HepG2 (cell line): ENCODE data around the gene YAP1. TPM values are rescaled to one million over a fixed set of nuclear protein-coding genes. Genes with fewer than 3 reads are reported as not detected.

Experiments
- ADNP ChIP-seq: sonication (generic); formaldehyde crosslinking; IDR thresholded peaks from 2 replicates; pipeline ENCODE4 v1.4.0; 2020; ENCODE audit warnings: missing genetic modification reagents
- ELF1 ChIP-seq: sonication (generic); formaldehyde crosslinking; IDR thresholded peaks from 2 replicates; pipeline ENCODE4 v1.4.0; 2020; ENCODE audit warnings: missing genetic modification reagents
- GMEB2 ChIP-seq: IDR thresholded peaks from 2 replicates; pipeline ENCODE4 v1.6.1; 2016; ENCODE audit warnings: missing biosample characterization, missing genetic modification reagents, low read depth
- HINFP ChIP-seq: sonication (generic); formaldehyde crosslinking; IDR thresholded peaks from 2 replicates; pipeline ENCODE4 v1.4.0; 2020; ENCODE audit warnings: low read depth, mild to moderate bottlenecking, missing genetic modification reagents
- JUND ChIP-seq: sonication (generic); formaldehyde crosslinking; IDR thresholded peaks from 2 replicates; pipeline ENCODE4 v1.8.0; 2022; ENCODE audit warnings: mild to moderate bottlenecking, missing genetic modification reagents
- NFKB2 ChIP-seq: sonication (generic); formaldehyde crosslinking; IDR thresholded peaks from 2 replicates; pipeline ENCODE4 v1.4.0; 2020; ENCODE audit warnings: missing genetic modification reagents, borderline replicate concordance
- PATZ1 ChIP-seq: sonication (generic); formaldehyde crosslinking; IDR thresholded peaks from 2 replicates; pipeline ENCODE4 v1.4.0; 2020; ENCODE audit warnings: missing genetic modification reagents
- SOX6 ChIP-seq, 2 experiments: fragments of 450-650 bp in 1 of 2; sonication (generic) in 1 of 2; formaldehyde crosslinking in 1 of 2; IDR thresholded peaks; 2 replicates each; pipeline versions ENCODE4 v1.4.0 to v1.6.1; 2017 to 2020; ENCODE audit warnings: antibody characterized with exemption in 1 of 2, mild to moderate bottlenecking in 1 of 2, missing genetic modification reagents in 1 of 2
- XBP1 ChIP-seq: sonication (generic); formaldehyde crosslinking; IDR thresholded peaks from 2 replicates; pipeline ENCODE4 v1.5.0; 2020; ENCODE audit warnings: missing genetic modification reagents
- ZBTB2 ChIP-seq: sonication (generic); formaldehyde crosslinking; IDR thresholded peaks from 2 replicates; pipeline ENCODE4 v1.8.0; 2022; ENCODE audit warnings: low read depth, missing genetic modification reagents
- ZBTB49 ChIP-seq: sonication (generic); formaldehyde crosslinking; IDR thresholded peaks from 2 replicates; pipeline ENCODE4 v1.4.0; 2020; ENCODE audit warnings: missing genetic modification reagents, borderline replicate concordance
- ZSCAN12 ChIP-seq: sonication (generic); formaldehyde crosslinking; IDR thresholded peaks from 2 replicates; pipeline ENCODE4 v1.9.0; 2021; ENCODE audit warnings: mild to moderate bottlenecking, missing genetic modification reagents
- ZSCAN20 ChIP-seq: sonication (generic); formaldehyde crosslinking; IDR thresholded peaks from 2 replicates; pipeline ENCODE4 v1.4.0; 2020; ENCODE audit warnings: missing genetic modification reagents, mild to moderate bottlenecking, borderline replicate concordance
- polyA plus RNA-seq, 8 experiments: library from polyadenylated mRNA; depleted of rRNA in 3 of 8; stranded (reverse) in 7 of 8; unstranded in 1 of 8; fragments of >200 nt; fragmentation: Illumina TruSeq in 4 of 8; extraction: Trizol in 4 of 8; gene quantifications; 2 replicates each; pipeline versions ENCODE4 v1.2.1 to v1.2.3, GENCODE V29; 2011 to 2016; ENCODE audit warnings: low read depth in 4 of 8, missing spikeins in 1 of 8, mixed read lengths in 1 of 8; ENCODE audit not compliant: insufficient read depth in 1 of 8
- total RNA-seq, 5 experiments: library from RNA; depleted of rRNA; stranded (reverse); fragments of >200 nt; fragmentation: Illumina TruSeq; extraction: Trizol; gene quantifications; 2 replicates each; pipeline ENCODE4 v1.2.3, GENCODE V29; 2016; ENCODE audit warnings: low read depth in 1 of 5
- TF ChIP-seq, protein P1 (sequence below): IDR thresholded peaks from 2 replicates; pipeline ENCODE4 v1.6.1; 2018; ENCODE audit warnings: missing genetic modification reagents, mild to moderate bottlenecking, missing compliant biosample characterization
- TF ChIP-seq, protein P2 (sequence below): sonication (generic); formaldehyde crosslinking; IDR thresholded peaks from 2 replicates; pipeline ENCODE4 v1.5.0; 2020; ENCODE audit warnings: missing genetic modification reagents, mild to moderate bottlenecking, borderline replicate concordance

Gene YAP1
- total and polyA plus RNA-seq, 2 of the 13 experiments (the other 11 are each of a cell fraction or from before 2014, with no cell fraction given), result 59.5 to 91.0 TPM

DNA sequence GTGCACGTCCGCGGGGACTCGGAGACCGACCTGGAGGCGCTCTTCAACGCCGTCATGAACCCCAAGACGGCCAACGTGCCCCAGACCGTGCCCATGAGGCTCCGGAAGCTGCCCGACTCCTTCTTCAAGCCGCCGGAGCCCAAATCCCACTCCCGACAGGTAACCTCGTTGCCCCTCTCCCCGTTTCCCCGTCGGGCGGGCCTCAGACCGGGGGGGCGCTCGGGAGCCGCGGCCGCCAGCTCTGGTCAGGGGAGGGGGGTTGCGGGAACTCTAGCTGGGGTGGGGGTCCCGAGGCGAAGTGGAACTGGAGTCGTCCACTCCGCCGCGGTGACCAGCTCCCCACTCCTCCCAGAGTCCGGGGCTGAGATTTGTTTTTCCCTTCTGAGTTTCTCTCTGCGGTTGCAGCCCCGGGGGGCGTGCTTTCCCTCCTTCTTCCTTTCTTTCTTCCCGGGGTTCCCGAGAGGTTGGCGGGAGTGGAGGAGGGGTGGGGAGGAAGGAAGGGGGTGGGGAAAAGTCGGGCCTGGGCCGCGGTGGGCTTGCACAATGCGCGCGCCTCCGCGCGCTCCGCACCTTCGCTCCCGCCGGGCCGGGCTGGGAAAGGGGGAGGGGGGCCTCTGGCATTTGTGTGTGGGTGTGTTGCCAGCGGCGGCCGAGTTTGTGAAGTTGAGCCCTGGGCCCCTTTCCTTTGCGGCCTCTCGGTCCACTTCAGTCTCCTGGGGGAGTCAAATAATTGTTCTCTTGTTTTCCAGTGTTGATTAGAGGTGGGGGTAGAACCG lies 952 bp downstream of the YAP1 start (continued):
- peak; percentile 98 for TF ChIP-seq PATZ1 (CRISPR knock-in tag)
- TF ChIP-seq ZSCAN12 (CRISPR knock-in tag), result no peak
- no peak for TF ChIP-seq JUND (CRISPR knock-in tag)
- TF ChIP-seq NFKB2 (CRISPR knock-in tag), result peak; percentile 63; the same call in 1 of the 2 replicates
- no peak for TF ChIP-seq ELF1 (CRISPR knock-in tag)
- 0 out of 2 replicates have a peak, but pooled peaks have one; percentile 27 for TF ChIP-seq ZSCAN20 (CRISPR knock-in tag)
- TF ChIP-seq, protein P1, sequence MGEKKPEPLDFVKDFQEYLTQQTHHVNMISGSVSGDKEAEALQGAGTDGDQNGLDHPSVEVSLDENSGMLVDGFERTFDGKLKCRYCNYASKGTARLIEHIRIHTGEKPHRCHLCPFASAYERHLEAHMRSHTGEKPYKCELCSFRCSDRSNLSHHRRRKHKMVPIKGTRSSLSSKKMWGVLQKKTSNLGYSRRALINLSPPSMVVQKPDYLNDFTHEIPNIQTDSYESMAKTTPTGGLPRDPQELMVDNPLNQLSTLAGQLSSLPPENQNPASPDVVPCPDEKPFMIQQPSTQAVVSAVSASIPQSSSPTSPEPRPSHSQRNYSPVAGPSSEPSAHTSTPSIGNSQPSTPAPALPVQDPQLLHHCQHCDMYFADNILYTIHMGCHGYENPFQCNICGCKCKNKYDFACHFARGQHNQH (CRISPR knock-in tag), result no peak; the same call in 1 of the 2 replicates
- TF ChIP-seq HINFP (CRISPR knock-in tag), result no peak
- no peak for TF ChIP-seq GMEB2 (CRISPR knock-in tag)
- TF ChIP-seq, protein P2, sequence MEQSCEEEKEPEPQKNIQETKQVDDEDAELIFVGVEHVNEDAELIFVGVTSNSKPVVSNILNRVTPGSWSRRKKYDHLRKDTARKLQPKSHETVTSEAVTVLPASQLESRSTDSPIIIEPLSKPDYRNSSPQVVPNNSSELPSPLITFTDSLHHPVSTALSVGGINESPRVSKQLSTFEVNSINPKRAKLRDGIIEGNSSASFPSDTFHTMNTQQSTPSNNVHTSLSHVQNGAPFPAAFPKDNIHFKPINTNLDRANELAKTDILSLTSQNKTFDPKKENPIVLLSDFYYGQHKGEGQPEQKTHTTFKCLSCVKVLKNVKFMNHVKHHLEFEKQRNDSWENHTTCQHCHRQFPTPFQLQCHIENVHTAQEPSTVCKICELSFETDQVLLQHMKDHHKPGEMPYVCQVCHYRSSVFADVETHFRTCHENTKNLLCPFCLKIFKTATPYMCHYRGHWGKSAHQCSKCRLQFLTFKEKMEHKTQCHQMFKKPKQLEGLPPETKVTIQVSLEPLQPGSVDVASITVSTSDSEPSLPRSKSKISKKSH (CRISPR knock-in tag), result no peak
- no peak for TF ChIP-seq ZBTB49 (CRISPR knock-in tag)
- no peak for TF ChIP-seq SOX6 (IDR thresholded peaks at IDR 0.05)
- peak; percentile 96 for TF ChIP-seq SOX6 (CRISPR knock-in tag; IDR thresholded peaks at IDR 0.05)
- TF ChIP-seq ZBTB2 (CRISPR knock-in tag), result no peak; the same call in 1 of the 2 replicates
- no peak for TF ChIP-seq ADNP (CRISPR knock-in tag)
- TF ChIP-seq XBP1, result no peak
